GM12878 (cell line): ENCODE data around the gene SHQ1. TPM values are rescaled to one million over a fixed set of nuclear protein-coding genes. Genes with fewer than 3 reads are reported as not detected.

Experiments
- CBFB ChIP-seq: IDR thresholded peaks from 2 replicates; pipeline ENCODE4 v1.6.1; 2016; ENCODE audit warnings: antibody characterized with exemption, low read depth
- CBX3 ChIP-seq: fragments of 200-600 bp; sonication (generic); IDR thresholded peaks from 2 replicates; pipeline ENCODE4 v1.6.1; 2016; ENCODE audit warnings: low read depth, borderline replicate concordance
- ETV6 ChIP-seq, 2 experiments: fragments of 450-650 bp in 1 of 2; IDR thresholded peaks in 1 of 2; conservative IDR thresholded peaks in 1 of 2; 2 replicates each; pipeline ENCODE4 v1.6.1; 2014; ENCODE audit warnings: antibody characterized with exemption in 1 of 2, borderline replicate concordance in 1 of 2, low read depth in 1 of 2, mild to moderate bottlenecking in 1 of 2, moderate library complexity in 1 of 2
- FOXM1 ChIP-seq: IDR thresholded peaks from 2 replicates; pipeline ENCODE4 v1.6.1; 2012; ENCODE audit warnings: low read depth, mild to moderate bottlenecking, inconsistent platforms, low read length, moderate library complexity
- IKZF1 ChIP-seq: fragments of 450-650 bp; conservative IDR thresholded peaks from 2 replicates; pipeline ENCODE4 v1.6.1; 2017; ENCODE audit warnings: antibody characterized with exemption, mild to moderate bottlenecking
- NFYA ChIP-seq: IDR thresholded peaks from 2 replicates; pipeline ENCODE4 v1.6.1; 2011; ENCODE audit warnings: low read depth, mild to moderate bottlenecking, low read length, improper control_type of control experiment, borderline replicate concordance
- SPI1 ChIP-seq: IDR thresholded peaks from 2 replicates; pipeline ENCODE4 v1.6.1; 2011; ENCODE audit warnings: low read depth, mild to moderate bottlenecking, low read length, moderate library complexity, borderline replicate concordance; ENCODE audit not compliant: insufficient read depth
- STAT3 ChIP-seq: IDR thresholded peaks from 2 replicates; pipeline ENCODE4 v1.6.1; 2011; ENCODE audit warnings: low read depth, low read length, improper control_type of control experiment
- TCF12 ChIP-seq: IDR thresholded peaks from 2 replicates; pipeline ENCODE4 v1.6.1; 2011; ENCODE audit warnings: low read depth, mild to moderate bottlenecking, low read length
- TCF3 ChIP-seq: IDR thresholded peaks from 2 replicates; pipeline ENCODE4 v1.6.1; 2012; ENCODE audit warnings: low read depth, mild to moderate bottlenecking, low read length, borderline replicate concordance; ENCODE audit not compliant: insufficient read depth
- TCF7 ChIP-seq: IDR thresholded peaks from 2 replicates; pipeline ENCODE4 v1.6.1; 2014; ENCODE audit warnings: antibody characterized with exemption, borderline replicate concordance
- ZBED1 ChIP-seq: IDR thresholded peaks from 2 replicates; pipeline ENCODE4 v1.6.1; 2016; ENCODE audit warnings: borderline replicate concordance
- ZNF384 ChIP-seq: IDR thresholded peaks from 2 replicates; pipeline ENCODE4 v1.6.1; 2012; ENCODE audit warnings: low read depth, mild to moderate bottlenecking, low read length, improper control_type of control experiment, borderline replicate concordance
- polyA plus RNA-seq, 11 experiments: library from polyadenylated mRNA; depleted of rRNA in 4 of 11; unstranded in 6 of 11; stranded (reverse) in 5 of 11; fragments of >200 nt; fragmentation: Nextera tagmentation in 4 of 11; fragmentation: Illumina TruSeq in 1 of 11; extraction: Ambion mirVana in 4 of 11; extraction: Trizol in 1 of 11; gene quantifications; 1 replicate in 1 of 11; 2 replicates in 10 of 11; pipeline versions ENCODE4 v1.2.1 to v1.2.3, GENCODE V29; 2011 to 2016; ENCODE audit warnings: inconsistent platforms in 2 of 11, missing spikeins in 2 of 11, low read depth in 1 of 11
- total RNA-seq, 4 experiments: library from RNA; depleted of rRNA in 3 of 4; stranded (reverse); fragments of >200 nt in 3 of 4; fragmentation: Illumina TruSeq in 1 of 4; extraction: Trizol in 1 of 4; gene quantifications; 2 replicates each; pipeline versions ENCODE4 v1.2.1 to v1.2.3, GENCODE V29; 2013 to 2021
- TF ChIP-seq, protein P1 (sequence below): IDR thresholded peaks from 2 replicates; pipeline ENCODE4 v1.6.1; 2012; ENCODE audit warnings: improper control_type of control experiment, low read depth, low read length; ENCODE audit not compliant: insufficient replicate concordance
- TF ChIP-seq, protein P2 (sequence below): fragments of 450-650 bp; IDR thresholded peaks from 2 replicates; pipeline ENCODE4 v1.6.1; 2017; ENCODE audit warnings: mild to moderate bottlenecking, moderate library complexity
- TF ChIP-seq, protein P3 (sequence below): IDR thresholded peaks from 2 replicates; pipeline ENCODE4 v1.6.1; 2011; ENCODE audit warnings: low read depth, mild to moderate bottlenecking, low read length, moderate library complexity, borderline replicate concordance; ENCODE audit errors: extremely low read depth
- TF ChIP-seq, protein P4 (sequence below): fragments of 450-650 bp; IDR thresholded peaks from 2 replicates; pipeline ENCODE4 v1.6.1; 2017; ENCODE audit warnings: borderline replicate concordance

Gene SHQ1
- total and polyA plus RNA-seq, 10 of the 15 experiments (the other 5 are each of a cell fraction or from before 2014, with no cell fraction given): 12.6 to 51.7 (median 24.5) TPM

DNA sequence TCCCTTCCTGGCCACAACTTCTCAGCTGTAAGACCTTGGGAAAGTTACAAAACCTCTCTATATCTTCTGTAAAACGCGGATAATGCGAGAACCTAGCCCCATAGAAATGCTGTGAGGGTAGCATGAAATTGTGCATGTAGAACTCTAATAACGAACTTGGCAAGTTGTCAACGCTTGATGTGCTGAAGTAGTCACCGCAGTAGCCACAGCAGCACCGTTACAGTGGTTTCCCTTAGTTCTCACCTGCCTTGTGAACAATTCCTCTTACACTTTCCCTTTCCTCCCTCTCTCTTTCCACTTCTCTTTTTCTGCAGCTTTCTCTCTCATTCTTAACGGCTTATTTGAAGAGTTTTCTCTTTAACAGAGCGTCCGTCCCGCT is 447 bp upstream of the SHQ1 start (continued):
- TF ChIP-seq STAT3: 0 out of 2 replicates have a peak, but pooled peaks have one; percentile 37
- TF ChIP-seq, protein P1, sequence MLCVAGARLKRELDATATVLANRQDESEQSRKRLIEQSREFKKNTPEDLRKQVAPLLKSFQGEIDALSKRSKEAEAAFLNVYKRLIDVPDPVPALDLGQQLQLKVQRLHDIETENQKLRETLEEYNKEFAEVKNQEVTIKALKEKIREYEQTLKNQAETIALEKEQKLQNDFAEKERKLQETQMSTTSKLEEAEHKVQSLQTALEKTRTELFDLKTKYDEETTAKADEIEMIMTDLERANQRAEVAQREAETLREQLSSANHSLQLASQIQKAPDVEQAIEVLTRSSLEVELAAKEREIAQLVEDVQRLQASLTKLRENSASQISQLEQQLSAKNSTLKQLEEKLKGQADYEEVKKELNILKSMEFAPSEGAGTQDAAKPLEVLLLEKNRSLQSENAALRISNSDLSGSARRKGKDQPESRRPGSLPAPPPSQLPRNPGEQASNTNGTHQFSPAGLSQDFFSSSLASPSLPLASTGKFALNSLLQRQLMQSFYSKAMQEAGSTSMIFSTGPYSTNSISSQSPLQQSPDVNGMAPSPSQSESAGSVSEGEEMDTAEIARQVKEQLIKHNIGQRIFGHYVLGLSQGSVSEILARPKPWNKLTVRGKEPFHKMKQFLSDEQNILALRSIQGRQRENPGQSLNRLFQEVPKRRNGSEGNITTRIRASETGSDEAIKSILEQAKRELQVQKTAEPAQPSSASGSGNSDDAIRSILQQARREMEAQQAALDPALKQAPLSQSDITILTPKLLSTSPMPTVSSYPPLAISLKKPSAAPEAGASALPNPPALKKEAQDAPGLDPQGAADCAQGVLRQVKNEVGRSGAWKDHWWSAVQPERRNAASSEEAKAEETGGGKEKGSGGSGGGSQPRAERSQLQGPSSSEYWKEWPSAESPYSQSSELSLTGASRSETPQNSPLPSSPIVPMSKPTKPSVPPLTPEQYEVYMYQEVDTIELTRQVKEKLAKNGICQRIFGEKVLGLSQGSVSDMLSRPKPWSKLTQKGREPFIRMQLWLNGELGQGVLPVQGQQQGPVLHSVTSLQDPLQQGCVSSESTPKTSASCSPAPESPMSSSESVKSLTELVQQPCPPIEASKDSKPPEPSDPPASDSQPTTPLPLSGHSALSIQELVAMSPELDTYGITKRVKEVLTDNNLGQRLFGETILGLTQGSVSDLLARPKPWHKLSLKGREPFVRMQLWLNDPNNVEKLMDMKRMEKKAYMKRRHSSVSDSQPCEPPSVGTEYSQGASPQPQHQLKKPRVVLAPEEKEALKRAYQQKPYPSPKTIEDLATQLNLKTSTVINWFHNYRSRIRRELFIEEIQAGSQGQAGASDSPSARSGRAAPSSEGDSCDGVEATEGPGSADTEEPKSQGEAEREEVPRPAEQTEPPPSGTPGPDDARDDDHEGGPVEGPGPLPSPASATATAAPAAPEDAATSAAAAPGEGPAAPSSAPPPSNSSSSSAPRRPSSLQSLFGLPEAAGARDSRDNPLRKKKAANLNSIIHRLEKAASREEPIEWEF: no peak
- TF ChIP-seq TCF7: 0 out of 2 replicates have a peak, but pooled peaks have one; percentile 69
- TF ChIP-seq TCF3: peak; percentile 63; the same call in 1 of the 2 replicates
- no peak for TF ChIP-seq NFYA
- TF ChIP-seq, protein P2, sequence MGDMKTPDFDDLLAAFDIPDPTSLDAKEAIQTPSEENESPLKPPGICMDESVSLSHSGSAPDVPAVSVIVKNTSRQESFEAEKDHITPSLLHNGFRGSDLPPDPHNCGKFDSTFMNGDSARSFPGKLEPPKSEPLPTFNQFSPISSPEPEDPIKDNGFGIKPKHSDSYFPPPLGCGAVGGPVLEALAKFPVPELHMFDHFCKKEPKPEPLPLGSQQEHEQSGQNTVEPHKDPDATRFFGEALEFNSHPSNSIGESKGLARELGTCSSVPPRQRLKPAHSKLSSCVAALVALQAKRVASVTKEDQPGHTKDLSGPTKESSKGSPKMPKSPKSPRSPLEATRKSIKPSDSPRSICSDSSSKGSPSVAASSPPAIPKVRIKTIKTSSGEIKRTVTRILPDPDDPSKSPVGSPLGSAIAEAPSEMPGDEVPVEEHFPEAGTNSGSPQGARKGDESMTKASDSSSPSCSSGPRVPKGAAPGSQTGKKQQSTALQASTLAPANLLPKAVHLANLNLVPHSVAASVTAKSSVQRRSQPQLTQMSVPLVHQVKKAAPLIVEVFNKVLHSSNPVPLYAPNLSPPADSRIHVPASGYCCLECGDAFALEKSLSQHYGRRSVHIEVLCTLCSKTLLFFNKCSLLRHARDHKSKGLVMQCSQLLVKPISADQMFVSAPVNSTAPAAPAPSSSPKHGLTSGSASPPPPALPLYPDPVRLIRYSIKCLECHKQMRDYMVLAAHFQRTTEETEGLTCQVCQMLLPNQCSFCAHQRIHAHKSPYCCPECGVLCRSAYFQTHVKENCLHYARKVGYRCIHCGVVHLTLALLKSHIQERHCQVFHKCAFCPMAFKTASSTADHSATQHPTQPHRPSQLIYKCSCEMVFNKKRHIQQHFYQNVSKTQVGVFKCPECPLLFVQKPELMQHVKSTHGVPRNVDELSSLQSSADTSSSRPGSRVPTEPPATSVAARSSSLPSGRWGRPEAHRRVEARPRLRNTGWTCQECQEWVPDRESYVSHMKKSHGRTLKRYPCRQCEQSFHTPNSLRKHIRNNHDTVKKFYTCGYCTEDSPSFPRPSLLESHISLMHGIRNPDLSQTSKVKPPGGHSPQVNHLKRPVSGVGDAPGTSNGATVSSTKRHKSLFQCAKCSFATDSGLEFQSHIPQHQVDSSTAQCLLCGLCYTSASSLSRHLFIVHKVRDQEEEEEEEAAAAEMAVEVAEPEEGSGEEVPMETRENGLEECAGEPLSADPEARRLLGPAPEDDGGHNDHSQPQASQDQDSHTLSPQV: no peak
- TF ChIP-seq, protein P3, sequence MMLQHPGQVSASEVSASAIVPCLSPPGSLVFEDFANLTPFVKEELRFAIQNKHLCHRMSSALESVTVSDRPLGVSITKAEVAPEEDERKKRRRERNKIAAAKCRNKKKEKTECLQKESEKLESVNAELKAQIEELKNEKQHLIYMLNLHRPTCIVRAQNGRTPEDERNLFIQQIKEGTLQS: no peak
- TF ChIP-seq IKZF1: peak; percentile 72
- TF ChIP-seq ZBED1: peak; percentile 69; the same call in 1 of the 2 replicates
- TF ChIP-seq, protein P4, sequence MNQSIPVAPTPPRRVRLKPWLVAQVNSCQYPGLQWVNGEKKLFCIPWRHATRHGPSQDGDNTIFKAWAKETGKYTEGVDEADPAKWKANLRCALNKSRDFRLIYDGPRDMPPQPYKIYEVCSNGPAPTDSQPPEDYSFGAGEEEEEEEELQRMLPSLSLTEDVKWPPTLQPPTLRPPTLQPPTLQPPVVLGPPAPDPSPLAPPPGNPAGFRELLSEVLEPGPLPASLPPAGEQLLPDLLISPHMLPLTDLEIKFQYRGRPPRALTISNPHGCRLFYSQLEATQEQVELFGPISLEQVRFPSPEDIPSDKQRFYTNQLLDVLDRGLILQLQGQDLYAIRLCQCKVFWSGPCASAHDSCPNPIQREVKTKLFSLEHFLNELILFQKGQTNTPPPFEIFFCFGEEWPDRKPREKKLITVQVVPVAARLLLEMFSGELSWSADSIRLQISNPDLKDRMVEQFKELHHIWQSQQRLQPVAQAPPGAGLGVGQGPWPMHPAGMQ: peak; percentile 69; the same call in 1 of the 2 replicates
- peak; percentile 82 for TF ChIP-seq FOXM1
- TF ChIP-seq ZNF384: no peak
- TF ChIP-seq ETV6 (conservative IDR thresholded peaks at IDR 0.05 in 1 of 2, IDR thresholded peaks at IDR 0.05 in 1 of 2; ENCODE audit: borderline replicate concordance in 1 of 2, low read depth in 1 of 2): peak in 1 of 2 experiments; percentile 75; a peak in 2 of 4 replicates
- peak; percentile 92 for TF ChIP-seq SPI1
- TF ChIP-seq CBX3: no peak
- TF ChIP-seq CBFB: peak; percentile 94
- peak; percentile 79 for TF ChIP-seq TCF12
